Measurements from ENCODE around the gene USP1.

- peak in 3 of 6 experiments; percentile 25 to 46 (median 28) for TF ChIP-seq CTCF (IDR thresholded peaks at IDR 0.05)
- no peak for TF ChIP-seq POLR2A (IDR thresholded peaks at IDR 0.05)
Observed at GRCh38 chr1:62391369-62391971, 45.4 kb upstream of the USP1 start.
